GM12878 (cell line): ENCODE data around the gene LDLRAD4. TPM values are rescaled to one million over a fixed set of nuclear protein-coding genes. Genes with fewer than 3 reads are reported as not detected.

Experiments
- ATAC-seq: fragments of 200-7000 bp; cut with Tn5 transposase; 3 replicates; pipeline ENCODE4 v1.9.1; 2020; ENCODE audit warnings: mild to moderate bottlenecking, moderate library complexity
- BruUV-seq: library from RNA; stranded (reverse); fragments of 400-500 nt; replicated peaks from 2 replicates; lab custom pipeline; 2021; lab: Mats Ljungman, UMichigan
- CTCF ChIA-PET: fragments of 300-600 bp; sonication (Branson Sonifier 250); formaldehyde crosslinking; extraction: SDS; loops from one replicate; lab custom pipeline; 2021; ENCODE audit warnings: inconsistent platforms; lab: Yijun Ruan, JAX
- POLR2A ChIA-PET: fragments of 350-600 bp; formaldehyde crosslinking; extraction: SDS; loops from one replicate; lab custom pipeline; 2021; ENCODE audit warnings: inconsistent platforms; lab: Charles Lee
- RAD21 ChIA-PET: fragments of 300-600 bp; sonication (Branson Sonifier 250); formaldehyde crosslinking; loops from one replicate; lab custom pipeline; 2023; ENCODE audit warnings: antibody characterized with exemption; ENCODE audit not compliant: unreplicated experiment; lab: Charles Lee
- SMC1A ChIA-PET: fragments of 300-600 bp; sonication (Branson Sonifier 250); formaldehyde crosslinking; loops from one replicate; lab custom pipeline; 2023; ENCODE audit not compliant: unreplicated experiment, uncharacterized antibody; lab: Charles Lee
- DNase-seq: peaks from one replicate; pipeline ENCODE4 v3.0.0-alpha.2; 2011; ENCODE audit warnings: low read depth, low spot score
- FAIRE-seq: peaks from 3 replicates; lab custom pipeline; 2011; peaks lifted over from hg19 to GRCh38; lab: Jason Lieb, UNC
- H2AFZ ChIP-seq: 2 replicates; pipeline ENCODE4 v1.6.0; 2011; ENCODE audit warnings: low read depth, low read length, control low read depth; ENCODE audit not compliant: control insufficient read depth
- H3K27ac ChIP-seq: 2 replicates; pipeline ENCODE4 v1.5.1; 2011; ENCODE audit warnings: control low read depth; ENCODE audit not compliant: control insufficient read depth, insufficient read depth
- H3K27me3 ChIP-seq, 2 experiments: replicated peaks in 1 of 2; 2 replicates each; pipeline versions ENCODE4 v1.6.0 to v1.6.1; 2011; ENCODE audit warnings: low read length in 1 of 2; ENCODE audit not compliant: control insufficient read depth in 2 of 2, insufficient read depth in 2 of 2
- H3K36me3 ChIP-seq, 2 experiments: 2 replicates each; pipeline ENCODE4 v1.5.1; 2011; ENCODE audit warnings: low read length in 1 of 2; ENCODE audit not compliant: control insufficient read depth in 2 of 2, insufficient read depth in 2 of 2
- H3K4me1 ChIP-seq: 2 replicates; pipeline ENCODE4 v1.6.1; 2011; ENCODE audit warnings: mild to moderate bottlenecking, low read length, moderate library complexity, mixed read lengths; ENCODE audit not compliant: control insufficient read depth, insufficient read depth
- H3K4me2 ChIP-seq: 2 replicates; pipeline ENCODE4 v1.6.0; 2011; ENCODE audit warnings: control low read depth; ENCODE audit not compliant: control insufficient read depth, insufficient read depth
- H3K4me3 ChIP-seq: fragments of 200-600 bp; sonication (generic); 2 replicates; pipeline ENCODE4 v1.5.1; 2016
- H3K79me2 ChIP-seq: 2 replicates; pipeline ENCODE4 v1.6.0; 2011; ENCODE audit warnings: low read length; ENCODE audit not compliant: control insufficient read depth, insufficient read depth
- H3K9ac ChIP-seq: 2 replicates; pipeline ENCODE4 v1.8.0; 2011; ENCODE audit warnings: low read length, control low read depth, mixed read lengths; ENCODE audit not compliant: control insufficient read depth, insufficient read depth
- H3K9me3 ChIP-seq: replicated peaks from 3 replicates; pipeline ENCODE4 v1.5.1; 2011; ENCODE audit warnings: mild to moderate bottlenecking, low read length; ENCODE audit not compliant: control insufficient read depth, insufficient read depth
- H4K20me1 ChIP-seq: 2 replicates; pipeline ENCODE4 v1.6.0; 2011; ENCODE audit not compliant: control insufficient read depth, insufficient read depth
- ATF7 ChIP-seq: fragments of 450-650 bp; IDR thresholded peaks from 2 replicates; pipeline ENCODE4 v1.6.1; 2016; ENCODE audit warnings: low read depth, mild to moderate bottlenecking
- CREB1 ChIP-seq: IDR thresholded peaks from 2 replicates; pipeline ENCODE4 v1.6.1; 2012; ENCODE audit warnings: low read depth, mild to moderate bottlenecking, inconsistent platforms
- IRF4 ChIP-seq: IDR thresholded peaks from 2 replicates; pipeline ENCODE4 v1.6.1; 2011; ENCODE audit warnings: low read depth, low read length
- KLF5 ChIP-seq: fragments of 450-650 bp; IDR thresholded peaks from 2 replicates; pipeline ENCODE4 v1.6.1; 2014; ENCODE audit warnings: mild to moderate bottlenecking; ENCODE audit not compliant: partially characterized antibody
- MLLT1 ChIP-seq: fragments of 450-650 bp; IDR thresholded peaks from 2 replicates; pipeline ENCODE4 v1.6.1; 2016; ENCODE audit warnings: mild to moderate bottlenecking
- RFX5 ChIP-seq: IDR thresholded peaks from 2 replicates; pipeline ENCODE4 v1.6.1; 2011; ENCODE audit warnings: low read depth, low read length, improper control_type of control experiment
- TCF3 ChIP-seq: IDR thresholded peaks from 2 replicates; pipeline ENCODE4 v1.6.1; 2012; ENCODE audit warnings: low read depth, mild to moderate bottlenecking, low read length, borderline replicate concordance; ENCODE audit not compliant: insufficient read depth
- ZZZ3 ChIP-seq: IDR thresholded peaks from 2 replicates; pipeline ENCODE4 v1.6.1; 2011; ENCODE audit warnings: low read depth; ENCODE audit not compliant: control insufficient read depth, insufficient read length
- WGBS: methylation state at CpG from one replicate; pipeline ENCODE4 v1.1.6; 2016; ENCODE audit warnings: low lambda C conversion rate; ENCODE audit not compliant: insufficient replicate concordance, insufficient coverage; ENCODE audit errors: missing lambda C conversion rate; 5-methylcytosine and 5-hydroxymethylcytosine counted together
- in situ Hi-C: fragments of 300-500 bp; cut with MboI; formaldehyde crosslinking; loops from 9 replicates; pipeline ENCODE4 v1.14.3; 2018; ENCODE audit warnings: mixed read lengths
- intact Hi-C: fragments of 100-400 bp; cut with micrococcal nuclease; formaldehyde crosslinking; loops from one replicate; pipeline ENCODE4 v1.14.2; 2022; ENCODE audit not compliant: unreplicated experiment
- polyA plus RNA-seq, 11 experiments: library from polyadenylated mRNA; depleted of rRNA in 4 of 11; unstranded in 6 of 11; stranded (reverse) in 5 of 11; fragments of >200 nt; fragmentation: Nextera tagmentation in 4 of 11; fragmentation: Illumina TruSeq in 1 of 11; extraction: Ambion mirVana in 4 of 11; extraction: Trizol in 1 of 11; gene quantifications; 1 replicate in 1 of 11; 2 replicates in 10 of 11; pipeline versions ENCODE4 v1.2.1 to v1.2.3, GENCODE V29; 2011 to 2016; ENCODE audit warnings: inconsistent platforms in 2 of 11, missing spikeins in 2 of 11, low read depth in 1 of 11
- total RNA-seq, 4 experiments: library from RNA; depleted of rRNA in 3 of 4; stranded (reverse); fragments of >200 nt in 3 of 4; fragmentation: Illumina TruSeq in 1 of 4; extraction: Trizol in 1 of 4; gene quantifications; 2 replicates each; pipeline versions ENCODE4 v1.2.1 to v1.2.3, GENCODE V29; 2013 to 2021
- TF ChIP-seq, protein P1 (sequence below): fragments of 450-650 bp; formaldehyde crosslinking; IDR thresholded peaks from 2 replicates; pipeline ENCODE4 v1.4.0; 2020; ENCODE audit warnings: mild to moderate bottlenecking, moderate library complexity
- TF ChIP-seq, protein P2 (sequence below): IDR thresholded peaks from 2 replicates; pipeline ENCODE4 v1.6.1; 2012; ENCODE audit warnings: low read length, inconsistent platforms

Gene LDLRAD4
- total and polyA plus RNA-seq, 10 of the 15 experiments (the other 5 are each of a cell fraction or from before 2014, with no cell fraction given) = 2.7 to 16.8 (median 11.2) TPM

GRCh38 chr18:13198701-13199100 lies 19.9 kb upstream of the LDLRAD4 start:
- in situ Hi-C loops = loop anchor here (5.0 kb wide), 1 partner anchor 49 kb away; no protein-coding TSS in a partner anchor
- no peak overlapping the region for H2AFZ ChIP-seq
- no peak overlapping the region for H3K27ac ChIP-seq
- CTCF ChIA-PET = interaction anchor here (1.1 kb wide), 1 partner anchor 9 kb away, joined by 3 read pairs; no protein-coding TSS in a partner anchor
- BruUV-seq = no TSS peak
- WGBS = 16% methylated on average over 2 of the region's 2 CpGs
- no peaks in the 10 kb centered on the region for H3K27me3 ChIP-seq
- POLR2A ChIA-PET = no interaction called here
- ATAC-seq (no peak), DNase-seq (no peak), FAIRE-seq (no peak)
- no peak for TF ChIP-seq RFX5
- TF ChIP-seq, protein P1, sequence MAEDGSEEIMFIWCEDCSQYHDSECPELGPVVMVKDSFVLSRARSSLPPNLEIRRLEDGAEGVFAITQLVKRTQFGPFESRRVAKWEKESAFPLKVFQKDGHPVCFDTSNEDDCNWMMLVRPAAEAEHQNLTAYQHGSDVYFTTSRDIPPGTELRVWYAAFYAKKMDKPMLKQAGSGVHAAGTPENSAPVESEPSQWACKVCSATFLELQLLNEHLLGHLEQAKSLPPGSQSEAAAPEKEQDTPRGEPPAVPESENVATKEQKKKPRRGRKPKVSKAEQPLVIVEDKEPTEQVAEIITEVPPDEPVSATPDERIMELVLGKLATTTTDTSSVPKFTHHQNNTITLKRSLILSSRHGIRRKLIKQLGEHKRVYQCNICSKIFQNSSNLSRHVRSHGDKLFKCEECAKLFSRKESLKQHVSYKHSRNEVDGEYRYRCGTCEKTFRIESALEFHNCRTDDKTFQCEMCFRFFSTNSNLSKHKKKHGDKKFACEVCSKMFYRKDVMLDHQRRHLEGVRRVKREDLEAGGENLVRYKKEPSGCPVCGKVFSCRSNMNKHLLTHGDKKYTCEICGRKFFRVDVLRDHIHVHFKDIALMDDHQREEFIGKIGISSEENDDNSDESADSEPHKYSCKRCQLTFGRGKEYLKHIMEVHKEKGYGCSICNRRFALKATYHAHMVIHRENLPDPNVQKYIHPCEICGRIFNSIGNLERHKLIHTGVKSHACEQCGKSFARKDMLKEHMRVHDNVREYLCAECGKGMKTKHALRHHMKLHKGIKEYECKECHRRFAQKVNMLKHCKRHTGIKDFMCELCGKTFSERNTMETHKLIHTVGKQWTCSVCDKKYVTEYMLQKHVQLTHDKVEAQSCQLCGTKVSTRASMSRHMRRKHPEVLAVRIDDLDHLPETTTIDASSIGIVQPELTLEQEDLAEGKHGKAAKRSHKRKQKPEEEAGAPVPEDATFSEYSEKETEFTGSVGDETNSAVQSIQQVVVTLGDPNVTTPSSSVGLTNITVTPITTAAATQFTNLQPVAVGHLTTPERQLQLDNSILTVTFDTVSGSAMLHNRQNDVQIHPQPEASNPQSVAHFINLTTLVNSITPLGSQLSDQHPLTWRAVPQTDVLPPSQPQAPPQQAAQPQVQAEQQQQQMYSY (CRISPR knock-in tag) = no peak
- TF ChIP-seq MLLT1 = no peak
- TF ChIP-seq IRF4 = no peak
- TF ChIP-seq KLF5 = no peak
- TF ChIP-seq ATF7 = no peak
- TF ChIP-seq ZZZ3 = no peak
- no peak for TF ChIP-seq CREB1
- TF ChIP-seq TCF3 = no peak
- TF ChIP-seq, protein P2, sequence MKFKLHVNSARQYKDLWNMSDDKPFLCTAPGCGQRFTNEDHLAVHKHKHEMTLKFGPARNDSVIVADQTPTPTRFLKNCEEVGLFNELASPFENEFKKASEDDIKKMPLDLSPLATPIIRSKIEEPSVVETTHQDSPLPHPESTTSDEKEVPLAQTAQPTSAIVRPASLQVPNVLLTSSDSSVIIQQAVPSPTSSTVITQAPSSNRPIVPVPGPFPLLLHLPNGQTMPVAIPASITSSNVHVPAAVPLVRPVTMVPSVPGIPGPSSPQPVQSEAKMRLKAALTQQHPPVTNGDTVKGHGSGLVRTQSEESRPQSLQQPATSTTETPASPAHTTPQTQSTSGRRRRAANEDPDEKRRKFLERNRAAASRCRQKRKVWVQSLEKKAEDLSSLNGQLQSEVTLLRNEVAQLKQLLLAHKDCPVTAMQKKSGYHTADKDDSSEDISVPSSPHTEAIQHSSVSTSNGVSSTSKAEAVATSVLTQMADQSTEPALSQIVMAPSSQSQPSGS = no peak
- no peak overlapping the region for H3K4me2 ChIP-seq
- RAD21 ChIA-PET = no interaction called here
- H3K9ac ChIP-seq = no peak overlapping the region
- H3K36me3 ChIP-seq = no peaks in the 10 kb centered on the region
- no peak overlapping the region for H3K4me3 ChIP-seq
- H3K79me2 ChIP-seq = no peaks in the 10 kb centered on the region
- no peaks in the 10 kb centered on the region for H4K20me1 ChIP-seq
- no peaks in the 10 kb centered on the region for H3K4me1 ChIP-seq
- intact Hi-C loops = no loop called here
- no peaks in the 10 kb centered on the region; the same call in 1 of the 3 replicates for H3K9me3 ChIP-seq
- SMC1A ChIA-PET = no interaction called here
